Uterus (tissue), 2 donors: Measurements from ENCODE around the gene SUGCT.

Experiments
- CTCF ChIP-seq, 4 experiments: fragments of 200-600 bp in 2 of 4; fragments of 450-650 bp in 2 of 4; sonication (generic) in 2 of 4; IDR thresholded peaks; one replicate each; pipeline ENCODE4 v1.5.1; 2016 to 2019; ENCODE audit warnings: antibody characterized with exemption in 4 of 4, mild to moderate bottlenecking in 2 of 4, moderate library complexity in 1 of 4
- POLR2A ChIP-seq, 2 donors: fragments of 450-650 bp; IDR thresholded peaks; one replicate each; pipeline ENCODE4 v1.6.1; 2016; ENCODE audit warnings: antibody characterized with exemption in 2 of 2, mild to moderate bottlenecking in 1 of 2, moderate library complexity in 1 of 2

GRCh38 chr7:40182452-40182851, 47.6 kb downstream of the SUGCT start:
- TF ChIP-seq CTCF (IDR thresholded peaks at IDR 0.05): no peak
- no peak for TF ChIP-seq POLR2A (IDR thresholded peaks at IDR 0.05)
